HepG2 (cell line): ENCODE results near the gene POLD3. TPM values are rescaled to one million over a fixed set of nuclear protein-coding genes. Genes with fewer than 3 reads are reported as not detected.
A peak's percentile ranks its signal among the peaks of the same experiment; 100 is the strongest.

Experiments used
- ATAC-seq: fragments of 200-7000 bp; cut with Tn5 transposase; 3 replicates; pipeline ENCODE4 v1.9.1; 2020; ENCODE audit warnings: mild to moderate bottlenecking, moderate library complexity
- BruUV-seq: library from RNA; stranded (reverse); fragments of 400-500 nt; replicated peaks from 2 replicates; lab custom pipeline; 2021; lab: Mats Ljungman, UMichigan
- CTCF ChIA-PET: fragments of 300-600 bp; formaldehyde crosslinking; extraction: SDS; loops from one replicate; lab custom pipeline; 2021; ENCODE audit warnings: low total read pairs, inconsistent platforms, low intra/inter-chr PET ratio; lab: Yijun Ruan, JAX
- POLR2A ChIA-PET: fragments of 350-600 bp; sonication (Branson Sonifier 250); formaldehyde crosslinking; loops from one replicate; lab custom pipeline; 2020; ENCODE audit warnings: antibody characterized with exemption, inconsistent platforms; lab: Yijun Ruan, JAX
- DNase-seq: peaks from one replicate; pipeline ENCODE4 v3.0.0-alpha.2; 2015; ENCODE audit warnings: low spot score
- FAIRE-seq: peaks from 3 replicates; lab custom pipeline; 2011; peaks lifted over from hg19 to GRCh38; lab: Jason Lieb, UNC
- H2AFZ ChIP-seq: one replicate; pipeline ENCODE4 v1.6.1; 2011; ENCODE audit warnings: low read length, inconsistent platforms
- H3K27ac ChIP-seq: fragments of 300-600 bp; 3 replicates; pipeline ENCODE4 v1.8.0; 2011; ENCODE audit warnings: mixed run types, mild to moderate bottlenecking, mixed read lengths, low read length, inconsistent platforms; ENCODE audit not compliant: insufficient read depth; ENCODE audit errors: extremely low read length
- H3K27me3 ChIP-seq, 2 experiments: fragments of 200-600 bp in 1 of 2; 2 replicates in 1 of 2; 3 replicates in 1 of 2; pipeline versions ENCODE4 v1.6.0 to v1.8.0; 2011; ENCODE audit warnings: low read length in 2 of 2, mild to moderate bottlenecking in 2 of 2, moderate library complexity in 2 of 2, inconsistent platforms in 1 of 2; ENCODE audit not compliant: insufficient read depth in 2 of 2, control insufficient read depth in 1 of 2
- H3K36me3 ChIP-seq, 2 experiments: fragments of 200-600 bp in 1 of 2; replicated peaks in 1 of 2; 2 replicates in 1 of 2; 3 replicates in 1 of 2; pipeline versions ENCODE4 v1.5.1 to v1.8.0; 2011; ENCODE audit warnings: low read length in 2 of 2, inconsistent platforms in 1 of 2; ENCODE audit not compliant: insufficient read depth in 2 of 2, control insufficient read depth in 1 of 2
- H3K4me1 ChIP-seq: 2 replicates; pipeline ENCODE4 v1.5.1; 2012; ENCODE audit warnings: low read length, inconsistent platforms; ENCODE audit not compliant: insufficient read depth
- H3K4me2 ChIP-seq: 2 replicates; pipeline ENCODE4 v1.6.0; 2011; ENCODE audit warnings: low read depth, low read length, inconsistent platforms
- H3K4me3 ChIP-seq, 3 experiments: fragments of 200-600 bp in 1 of 3; sonication (generic), shearing (Covaris generic) in 1 of 3; replicated peaks in 1 of 3; 2 replicates each; pipeline ENCODE4 v1.5.1; 2011 to 2016; ENCODE audit warnings: low read length in 3 of 3, inconsistent platforms in 2 of 3, low read depth in 2 of 3, mild to moderate bottlenecking in 2 of 3, control low read depth in 1 of 3, mixed read lengths in 1 of 3; ENCODE audit not compliant: insufficient read depth in 1 of 3
- H3K79me2 ChIP-seq: one replicate; pipeline ENCODE4 v1.6.1; 2011; ENCODE audit warnings: low read length, inconsistent platforms; ENCODE audit not compliant: insufficient read depth
- H3K9ac ChIP-seq: 2 replicates; pipeline ENCODE4 v1.6.0; 2011; ENCODE audit warnings: mild to moderate bottlenecking, low read depth, low read length, inconsistent platforms; ENCODE audit not compliant: insufficient read depth
- H3K9me3 ChIP-seq: 2 replicates; pipeline ENCODE4 v1.5.1; 2012; ENCODE audit warnings: mild to moderate bottlenecking, low read length
- H4K20me1 ChIP-seq: 2 replicates; pipeline ENCODE4 v1.6.0; 2011; ENCODE audit warnings: inconsistent platforms, mild to moderate bottlenecking, low read length, moderate library complexity; ENCODE audit not compliant: insufficient read depth
- CEBPB ChIP-seq: IDR thresholded peaks from 2 replicates; pipeline ENCODE4 v1.6.1; 2011; ENCODE audit warnings: low read depth, low read length, improper control_type of control experiment, borderline replicate concordance
- CTCF ChIP-seq: sonication (generic); formaldehyde crosslinking; IDR thresholded peaks from 2 replicates; pipeline ENCODE4 v1.5.0; 2020; ENCODE audit warnings: mild to moderate bottlenecking, missing genetic modification reagents, moderate library complexity
- DDIT3 ChIP-seq: sonication (generic); formaldehyde crosslinking; IDR thresholded peaks from 2 replicates; pipeline ENCODE4 v1.4.0; 2020; ENCODE audit warnings: mild to moderate bottlenecking, missing genetic modification reagents
- STAT5B ChIP-seq: sonication (generic); formaldehyde crosslinking; IDR thresholded peaks from 2 replicates; pipeline ENCODE4 v1.4.0; 2020; ENCODE audit warnings: missing genetic modification reagents
- TEAD2 ChIP-seq: sonication (generic); formaldehyde crosslinking; IDR thresholded peaks from 2 replicates; pipeline ENCODE4 v1.9.0; 2021; ENCODE audit warnings: missing genetic modification reagents
- WGBS: methylation state at CpG from one replicate; pipeline ENCODE4 v1.1.6; 2017; ENCODE audit warnings: low lambda C conversion rate; 5-methylcytosine and 5-hydroxymethylcytosine counted together
- in situ Hi-C: cut with HindIII; loops from 2 replicates; pipeline ENCODE4 v1.10.0; 2017; ENCODE audit warnings: low pct_unique_long_range_greater_than_20kb; ENCODE audit not compliant: extremely low pct_ligation_motif_present
- intact Hi-C: fragments of 100-400 bp; cut with micrococcal nuclease; formaldehyde crosslinking; loops from one replicate; pipeline ENCODE4 v1.10.0; 2022; ENCODE audit not compliant: unreplicated experiment
- polyA plus RNA-seq, 8 experiments: library from polyadenylated mRNA; depleted of rRNA in 3 of 8; stranded (reverse) in 7 of 8; unstranded in 1 of 8; fragments of >200 nt; fragmentation: Illumina TruSeq in 4 of 8; extraction: Trizol in 4 of 8; gene quantifications; 2 replicates each; pipeline versions ENCODE4 v1.2.1 to v1.2.3, GENCODE V29; 2011 to 2016; ENCODE audit warnings: low read depth in 4 of 8, missing spikeins in 1 of 8, mixed read lengths in 1 of 8; ENCODE audit not compliant: insufficient read depth in 1 of 8
- total RNA-seq, 5 experiments: library from RNA; depleted of rRNA; stranded (reverse); fragments of >200 nt; fragmentation: Illumina TruSeq; extraction: Trizol; gene quantifications; 2 replicates each; pipeline ENCODE4 v1.2.3, GENCODE V29; 2016; ENCODE audit warnings: low read depth in 1 of 5

Gene POLD3
- total and polyA plus RNA-seq, 2 of the 13 experiments (the other 11 are each of a cell fraction or from before 2014, with no cell fraction given), result 6.3 to 18.9 TPM

- TF ChIP-seq TEAD2 (CRISPR knock-in tag) (no peak), STAT5B (CRISPR knock-in tag) (no peak), DDIT3 (no peak)
Observed at GRCh38 chr11:74641289-74641688, 48.9 kb downstream of the POLD3 start (continued).

GRCh38 chr11:74641905-74642304 is 49.5 kb downstream of the POLD3 start:
- intact Hi-C loops, result no loop called here
- 100% methylated on average over 3 of the region's 4 CpGs for WGBS
- POLR2A ChIA-PET, result no interaction called here
- FAIRE-seq (no peak), ATAC-seq (no peak), DNase-seq (no peak)
- Histone ChIP-seq H4K20me1 (no peaks in the 10 kb centered on the region), H3K36me3 (peaks cover 7 to 23% of the 10 kb centered on the region in 2 experiments; a peak in 4 of 5 replicates), H2AFZ (no peak overlapping the region), H3K27me3 (no peaks in the 10 kb centered on the region), H3K4me3 (no peak overlapping the region), H3K4me2 (no peak overlapping the region), H3K9me3 (no peaks in the 10 kb centered on the region), H3K79me2 (no peaks in the 10 kb centered on the region), H3K27ac (no peak overlapping the region), H3K9ac (no peak overlapping the region), H3K4me1 (no peaks in the 10 kb centered on the region)
- BruUV-seq, result TSS peak; percentile 30
- CTCF ChIA-PET, result no interaction called here
- in situ Hi-C loops, result no loop called here
- TF ChIP-seq CTCF (CRISPR knock-in tag), result no peak
- 0 out of 2 replicates have a peak, but pooled peaks have one; percentile 19 for TF ChIP-seq CEBPB
- TF ChIP-seq, all 625 proteins: peak for 1
